Stimulated activated CD8-positive, alpha-beta memory T cell treated with anti-CD3 and anti-CD28 coated beads, Interleukin-15, amount 100 ng/mL, for 1 hour (primary cell): Measurements from ENCODE around the gene ADAM30.

Experiments used
- DNase-seq: peaks from one replicate; pipeline ENCODE4 v3.0.0-alpha.2; 2020; ENCODE audit warnings: low read depth

ADAM30 gene

GRCh38 chr1:119896303-119896702 is at the start of gene ADAM30:
ADAM30 (minus strand) TSS chr1:119896515; CDS start chr1:119896336, 179 bp downstream.
- no peak for DNase-seq

GRCh38 chr1:119943216-119943615 is 46.9 kb upstream of the ADAM30 start:
- DNase-seq = no peak

GRCh38 chr1:119941392-119941791 is 45.1 kb upstream of the ADAM30 start:
- no peak for DNase-seq

DNA sequence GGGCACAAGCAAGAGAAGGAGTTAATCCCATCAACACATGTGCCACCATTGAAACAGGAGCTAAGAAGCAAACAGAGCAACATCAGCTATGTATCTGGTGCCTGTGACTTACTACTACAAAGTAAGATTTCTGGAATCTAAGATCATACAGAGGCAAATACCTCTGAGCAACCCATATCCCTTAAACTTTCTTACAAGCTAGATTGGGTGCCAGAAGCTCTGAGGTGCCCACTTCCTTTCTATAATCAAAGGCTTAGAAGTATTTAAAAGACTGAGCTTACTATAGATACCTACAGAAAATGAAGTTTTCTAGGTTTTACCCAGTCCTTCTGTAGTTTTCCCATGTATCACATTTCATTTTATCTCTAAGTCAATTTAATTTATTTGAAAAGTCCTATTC is 44.4 kb upstream of the ADAM30 start:
- no peak for DNase-seq

DNA sequence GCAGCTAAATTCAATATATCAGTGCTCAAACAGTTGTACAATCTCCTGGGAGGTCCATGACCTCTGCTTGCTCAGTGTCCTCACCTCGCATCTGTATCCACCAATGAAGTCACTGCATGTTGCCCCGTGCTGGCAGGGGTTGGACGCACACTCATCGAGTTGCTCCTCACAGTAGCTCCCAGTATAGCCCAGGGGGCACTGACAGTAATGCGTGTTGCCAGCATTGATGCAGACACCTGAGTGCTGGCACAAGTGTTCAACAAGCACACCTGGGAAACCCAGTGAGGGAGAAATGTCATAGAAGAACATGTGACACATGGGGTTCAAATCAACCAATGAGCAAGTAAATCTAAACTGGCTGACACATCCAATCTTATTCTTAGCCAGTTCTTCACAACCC is 40.9 kb upstream of the ADAM30 start:
- no peak for DNase-seq

GRCh38 chr1:119935915-119936314 is 39.6 kb upstream of the ADAM30 start:
- no peak for DNase-seq

DNA sequence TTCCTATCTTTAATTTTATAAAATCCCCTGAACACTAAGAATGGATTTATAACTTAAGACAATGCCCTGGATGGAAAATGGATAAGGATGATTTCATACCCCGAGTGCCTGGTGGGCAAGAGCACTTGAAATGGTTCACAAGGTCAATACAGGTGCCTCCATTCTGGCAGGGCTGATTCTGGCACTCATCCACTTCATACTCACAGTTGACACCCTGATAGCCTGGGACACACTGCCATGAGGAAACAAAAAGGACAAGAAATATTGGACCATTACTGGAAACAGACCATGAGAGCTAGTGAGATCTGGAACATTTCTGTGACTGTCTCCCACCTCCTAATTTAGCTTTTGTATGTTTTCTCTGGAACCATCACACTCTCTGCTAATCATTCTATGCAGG is 39.1 kb upstream of the ADAM30 start:
- DNase-seq = no peak

DNA sequence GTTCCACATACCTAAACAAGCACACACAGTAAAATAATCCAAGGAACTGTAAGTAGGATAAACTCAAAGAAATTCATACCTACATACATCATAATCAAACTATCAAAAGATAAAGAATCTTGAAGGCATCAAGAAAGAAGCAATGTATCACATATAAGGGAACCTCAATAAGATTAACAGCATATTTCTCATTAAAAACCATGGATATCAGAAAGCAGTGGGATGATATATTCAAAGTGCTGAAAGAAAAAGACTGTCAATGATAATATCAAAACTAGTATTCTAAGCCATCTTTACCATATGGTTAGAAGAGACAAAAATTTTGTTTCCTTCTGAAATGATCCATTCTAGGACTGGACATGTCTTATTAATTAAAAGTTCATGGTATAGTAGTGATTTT is 37.1 kb upstream of the ADAM30 start:
- DNase-seq = no peak

DNA sequence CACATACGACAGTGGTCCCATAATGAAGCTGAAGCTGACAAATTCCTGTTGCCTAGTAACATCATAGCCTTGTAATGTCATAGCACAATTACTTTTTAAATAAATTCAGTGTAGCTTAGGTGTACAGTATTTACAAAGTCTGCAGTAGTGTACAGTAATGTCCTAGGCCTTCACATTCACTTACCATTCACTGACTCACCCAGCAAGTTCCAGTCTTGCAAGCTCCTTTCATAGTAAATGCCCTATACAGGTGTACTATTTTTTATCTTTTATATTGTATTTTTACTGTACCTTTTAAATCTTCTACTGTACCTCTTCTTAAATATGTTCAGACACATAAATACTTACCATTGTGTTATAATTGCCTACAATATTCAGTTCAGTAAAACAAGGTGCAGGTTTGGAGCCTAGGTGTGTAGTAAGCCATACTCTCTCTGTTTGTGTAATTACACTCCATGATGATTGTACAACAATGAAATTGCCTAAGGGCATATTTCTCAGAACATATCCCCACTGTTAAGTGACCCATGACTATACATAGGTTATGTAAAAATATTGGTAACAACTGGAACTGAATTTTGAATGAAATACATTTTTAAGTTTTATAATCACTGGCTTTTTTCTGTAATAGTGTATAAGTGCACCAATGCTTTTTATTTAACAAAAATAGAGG is 33.5 kb upstream of the ADAM30 start:
- no peak for DNase-seq

- no peak for DNase-seq
These were observed 30.2 kb upstream of the ADAM30 start for GRCh38 chr1:119926553-119926952.

DNA sequence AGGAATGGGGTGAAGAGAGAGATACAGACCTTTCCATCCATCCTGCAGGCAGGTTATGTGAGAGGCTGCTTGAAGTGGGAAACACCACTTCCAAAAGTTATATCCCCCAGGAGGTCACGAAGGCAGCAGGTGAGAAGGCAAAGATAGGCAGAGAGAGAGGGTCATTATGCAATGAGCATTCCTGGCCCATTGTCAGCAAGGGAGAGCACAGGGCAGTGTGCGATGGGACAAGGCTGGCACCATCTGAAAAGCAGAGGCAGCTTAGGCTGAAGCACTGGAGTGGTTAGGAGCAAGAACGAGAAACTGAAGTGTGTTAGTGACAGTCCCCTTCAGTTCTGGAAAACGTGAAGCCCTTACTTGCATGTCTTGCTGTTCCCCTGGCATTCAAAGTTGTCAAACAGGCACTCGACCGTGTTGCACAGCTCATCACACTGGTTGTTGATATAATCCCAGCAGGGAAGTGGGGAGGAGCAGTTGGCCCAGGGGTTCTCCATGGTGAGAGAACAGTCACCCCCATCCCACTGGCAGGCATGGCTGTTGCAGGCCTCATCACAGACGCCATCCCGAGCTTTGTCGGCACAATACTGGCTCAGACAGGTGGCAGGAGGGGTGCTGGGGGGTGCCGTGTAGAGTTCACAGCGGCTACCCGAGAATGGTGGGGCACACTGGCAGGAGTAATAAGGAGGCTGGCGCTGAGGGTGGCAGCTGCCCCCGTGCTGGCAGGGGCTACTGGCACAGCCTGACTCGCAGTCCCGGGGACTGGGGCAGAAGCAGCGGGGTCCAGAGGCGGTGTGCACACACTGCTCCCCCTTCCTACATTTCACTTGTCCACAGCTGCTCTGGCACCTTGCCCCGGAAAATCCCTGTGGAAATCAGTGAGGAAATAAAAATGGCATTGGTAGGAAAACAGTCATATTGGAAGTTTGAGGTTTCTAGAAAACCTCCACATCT is 28.9 kb upstream of the ADAM30 start:
- no peak for DNase-seq

- no peak for DNase-seq
These were observed 24.0 kb upstream of the ADAM30 start for GRCh38 chr1:119920104-119920968.

- no peak for DNase-seq
These were observed 22.9 kb upstream of the ADAM30 start for GRCh38 chr1:119919241-119919640.

GRCh38 chr1:119918301-119918700 is 22.0 kb upstream of the ADAM30 start:
- DNase-seq = no peak

GRCh38 chr1:119917304-119918055 is 21.2 kb upstream of the ADAM30 start:
- no peak for DNase-seq

DNA sequence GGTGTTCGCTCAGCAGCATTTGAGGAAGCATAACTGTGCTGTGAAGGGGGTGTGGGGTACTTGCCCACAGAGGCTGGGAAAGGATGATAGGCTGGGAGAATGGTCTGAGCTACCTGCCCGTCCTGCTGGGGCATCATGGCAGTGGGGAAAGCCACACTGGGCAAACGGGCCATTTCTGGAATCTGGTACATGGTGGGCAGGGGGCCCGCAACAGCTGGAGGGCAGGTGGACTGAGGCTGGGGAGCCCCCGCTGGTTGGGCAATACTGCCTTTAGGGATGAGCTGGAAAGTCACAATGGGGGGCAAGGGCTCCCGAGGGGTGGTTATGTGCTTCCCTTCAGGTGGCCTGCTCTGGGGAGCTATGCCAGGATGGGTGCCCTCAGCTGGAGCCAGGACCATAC is 19.2 kb upstream of the ADAM30 start:
- no peak for DNase-seq

DNA sequence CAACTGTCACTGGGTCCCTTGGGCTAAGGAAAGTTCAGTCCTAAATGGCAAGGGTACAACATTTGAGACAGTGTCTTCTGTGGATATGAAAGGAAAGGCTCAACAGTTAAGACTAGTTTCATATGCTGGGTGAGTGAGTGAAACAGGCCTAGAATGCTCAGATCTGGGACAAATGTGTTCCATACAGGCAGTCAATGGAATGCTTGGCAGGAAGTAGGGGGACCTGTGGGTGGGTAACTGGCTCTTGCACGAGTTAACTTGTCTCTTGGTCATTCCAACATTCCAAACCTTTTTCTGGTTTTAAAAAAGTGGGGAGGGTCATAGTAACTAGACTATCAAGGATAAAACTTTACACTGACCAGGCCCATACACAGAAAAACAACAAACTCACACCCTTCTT is 17.8 kb upstream of the ADAM30 start:
- DNase-seq = no peak

DNA sequence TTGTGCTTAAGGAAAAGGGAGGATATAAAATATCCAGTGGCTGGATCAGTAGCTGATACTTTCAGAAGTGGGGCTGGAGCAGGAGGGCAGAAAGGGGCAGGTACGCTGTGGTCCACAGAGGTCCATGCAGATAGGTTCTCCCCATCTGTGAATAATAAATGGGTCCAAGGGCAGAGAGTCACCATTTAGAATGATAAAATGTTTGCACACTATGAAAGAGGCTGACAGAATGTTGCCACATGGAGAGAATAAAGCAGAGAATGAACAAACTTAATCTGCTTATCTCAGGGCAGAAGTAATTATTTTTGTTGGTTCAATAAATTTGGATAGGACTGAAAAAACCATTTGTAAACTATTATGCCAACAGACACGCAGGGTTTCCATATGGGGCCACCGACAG is 16.6 kb upstream of the ADAM30 start:
- DNase-seq = no peak

DNA sequence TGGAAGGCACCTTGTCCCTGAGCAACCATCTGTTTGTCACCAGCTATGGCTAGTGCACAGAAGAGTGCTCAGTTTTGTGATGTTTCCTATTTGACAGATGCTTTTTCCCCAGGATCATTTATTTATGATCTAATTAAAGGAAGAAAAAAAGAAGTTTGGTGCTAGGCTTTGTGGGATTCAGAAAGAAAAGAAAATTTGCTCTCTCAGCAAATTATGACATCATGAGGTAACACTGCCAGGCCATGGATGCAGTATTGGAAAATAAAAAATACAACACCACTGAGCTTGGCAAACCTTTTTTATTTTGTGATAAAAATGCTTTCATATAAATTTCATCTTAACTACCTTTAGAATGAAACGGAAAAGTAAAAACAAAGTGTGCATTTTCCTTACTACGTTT is 15.5 kb upstream of the ADAM30 start:
- DNase-seq = no peak

DNA sequence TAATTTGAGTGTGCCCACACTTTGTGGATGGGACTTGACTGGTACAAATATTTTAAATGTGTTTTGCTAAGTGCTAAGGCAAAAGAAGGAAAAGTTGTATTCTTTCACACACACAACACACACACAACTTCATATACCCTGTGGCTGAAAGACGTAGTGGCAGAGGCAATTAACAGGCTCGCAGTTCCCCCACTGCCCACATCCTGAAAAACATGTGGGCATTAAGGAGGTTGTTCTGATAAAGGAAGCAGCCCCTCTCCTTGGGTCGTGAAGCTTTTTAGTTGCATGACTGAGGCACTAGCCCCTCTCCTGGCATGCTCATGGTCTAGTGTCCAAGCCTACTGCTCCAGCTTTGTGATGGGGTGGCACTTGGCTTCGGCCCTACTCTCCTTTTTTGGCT is 14.3 kb upstream of the ADAM30 start:
- DNase-seq = no peak

DNA sequence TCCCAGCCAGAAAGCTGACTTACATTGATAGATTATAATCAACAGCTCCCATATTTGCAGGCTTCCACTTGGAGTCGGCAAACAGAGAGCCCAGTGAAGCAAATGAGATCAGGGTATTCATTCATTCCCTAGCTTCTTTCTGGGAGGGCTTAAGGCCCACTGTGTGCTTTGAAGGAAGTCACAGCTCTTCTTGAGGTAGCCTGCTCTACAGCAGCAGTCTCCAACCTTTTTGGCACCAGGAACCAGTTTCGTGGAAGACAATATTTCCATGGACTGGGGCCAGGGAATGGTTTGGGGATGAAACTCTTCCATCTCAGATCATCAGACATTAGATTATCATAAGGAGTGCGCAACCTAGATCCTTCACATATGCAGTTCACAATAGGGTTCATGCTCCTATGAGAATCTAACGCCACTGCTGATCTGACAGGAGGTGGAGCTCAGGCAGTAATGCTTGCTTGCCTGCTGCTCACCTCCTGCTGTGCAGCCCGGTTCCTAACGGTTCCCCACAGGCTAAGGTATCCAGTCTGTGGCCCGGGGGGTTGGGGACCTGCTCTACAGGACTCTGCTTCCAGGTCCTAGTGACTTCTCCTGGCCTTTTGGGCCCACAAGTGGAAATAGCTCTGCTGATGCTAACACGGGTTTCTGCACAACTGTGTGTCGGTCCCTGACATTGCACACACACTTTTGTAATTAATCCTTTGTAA is 13.7 kb upstream of the ADAM30 start:
- DNase-seq = no peak
